Measurements from ENCODE around the gene FUT8. TPM values are rescaled to one million over a fixed set of nuclear protein-coding genes. Genes with fewer than 3 reads are reported as not detected.

Gene FUT8
- total RNA-seq, 2 donors from 2014 or later = 13.4 to 14.8 TPM

DNA sequence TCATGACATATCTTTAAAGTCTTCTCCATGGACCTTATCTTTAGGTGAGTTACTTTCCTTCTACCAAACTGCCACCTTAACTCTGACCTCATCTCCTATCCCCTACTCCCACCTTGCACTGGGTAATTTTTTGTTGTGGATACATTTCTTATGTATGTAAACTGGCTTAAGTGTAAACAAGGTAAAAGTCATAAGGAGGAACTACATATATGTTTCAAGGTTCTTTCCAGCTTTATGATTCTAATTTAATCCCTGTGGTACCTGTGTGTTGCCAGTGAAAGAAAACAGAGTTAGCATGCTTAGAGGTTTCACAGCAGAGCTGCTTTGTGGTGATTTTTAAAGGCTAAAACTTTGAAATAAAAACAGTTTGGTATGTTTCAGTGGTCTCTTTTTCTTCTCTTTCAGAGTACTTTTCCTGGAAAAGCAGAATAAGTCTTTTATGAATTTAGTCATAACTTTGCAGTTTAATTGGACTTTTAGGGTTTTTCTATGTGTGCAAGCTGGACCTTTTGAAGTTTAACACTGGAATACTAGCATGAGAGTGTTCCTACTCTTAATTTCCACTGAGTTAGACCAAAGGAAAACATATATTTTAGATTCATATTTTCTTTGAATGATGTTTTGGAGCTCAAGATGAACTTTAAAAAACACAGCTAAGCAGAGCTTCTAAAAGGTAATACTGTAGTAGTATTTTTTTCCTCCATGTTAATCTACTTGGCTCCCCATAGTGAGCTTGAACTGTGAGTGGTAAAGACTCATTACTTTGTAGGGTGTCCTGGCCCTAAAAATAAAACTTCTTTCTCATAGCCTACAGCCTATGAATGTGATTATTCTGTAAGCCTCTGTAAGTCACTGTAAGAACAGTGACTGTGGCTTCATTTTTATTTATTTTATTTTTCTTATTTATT is 105.4 kb downstream of the FUT8 start:
- DNase-seq = no peak
- no peak for ATAC-seq
- intact Hi-C loops (cut with DNase I) = no loop called here

DNA sequence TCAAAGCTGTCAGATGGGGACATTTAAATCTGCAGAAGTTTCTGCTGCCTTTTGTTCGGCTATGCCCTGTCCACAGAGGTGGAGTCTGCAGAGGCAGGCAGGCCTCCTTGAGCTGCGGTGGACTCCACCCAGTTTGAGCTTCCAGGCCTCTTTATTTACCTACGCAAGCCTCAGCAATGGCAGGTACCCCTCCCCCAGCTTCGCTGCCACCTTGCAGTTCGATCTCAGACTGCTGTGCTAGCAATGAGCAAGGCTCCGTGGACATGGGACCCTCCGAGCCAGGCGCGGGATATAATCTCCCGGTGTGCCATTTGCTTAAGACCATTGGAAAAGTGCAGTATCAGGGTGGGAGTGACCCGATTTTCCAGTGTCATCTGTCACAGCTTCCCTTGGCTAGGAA is 115.5 kb downstream of the FUT8 start:
- ATAC-seq (no peak), DNase-seq (no peak)
- intact Hi-C loops (cut with DNase I) = no loop called here

DNA sequence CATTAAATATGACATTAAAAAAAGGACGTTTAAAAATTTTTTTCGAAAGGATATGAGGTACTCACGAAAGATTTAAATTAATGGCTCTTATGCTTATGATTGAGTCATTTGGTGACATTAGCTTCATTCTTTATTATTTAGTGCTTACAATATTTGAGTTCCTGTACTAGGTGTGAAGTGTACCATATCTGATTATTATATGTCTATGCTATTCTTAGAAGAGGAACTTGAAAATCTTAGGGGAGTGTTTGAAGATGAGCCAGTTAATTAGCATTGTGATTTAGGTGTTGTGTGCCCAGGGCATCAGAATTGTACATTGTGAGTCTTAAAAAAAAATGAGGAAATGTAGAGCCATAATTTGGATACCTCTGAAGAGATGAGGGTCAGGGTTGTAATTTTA is 118.6 kb downstream of the FUT8 start:
- DNase-seq (no peak), ATAC-seq (no peak)
- intact Hi-C loops (cut with DNase I) = no loop called here

DNA sequence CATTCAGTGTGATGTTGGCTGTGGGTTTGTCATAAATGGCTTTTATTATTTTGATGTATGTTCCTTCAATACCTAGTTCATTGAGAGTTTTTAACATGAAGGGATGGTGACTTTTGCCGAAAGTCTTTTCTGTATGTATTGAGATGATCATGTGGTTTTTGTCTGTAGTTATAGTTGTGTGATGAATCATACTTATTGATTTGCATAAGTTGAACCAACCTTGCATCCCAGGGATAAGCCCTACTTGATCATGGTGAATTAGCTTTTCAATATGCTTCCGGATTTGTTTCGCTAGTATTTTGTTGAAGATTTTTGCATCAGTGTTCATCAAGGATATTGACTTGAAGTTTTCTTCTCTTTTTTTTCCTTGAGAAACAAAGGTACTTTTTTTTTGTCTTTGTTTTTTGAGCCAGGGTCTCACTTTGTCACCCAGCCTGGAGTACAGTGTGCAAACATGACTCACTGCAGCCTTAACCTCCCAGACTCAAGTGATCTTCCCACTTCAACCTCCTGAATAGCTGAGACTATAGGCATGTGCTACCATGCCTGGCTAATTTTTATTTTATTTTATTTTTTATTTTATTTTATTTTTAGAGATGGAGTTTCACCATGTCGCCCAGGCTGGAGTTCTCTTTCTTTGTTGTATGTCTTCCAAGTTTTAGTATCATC is 121.3 kb downstream of the FUT8 start:
- DNase-seq = no peak
- intact Hi-C loops (cut with DNase I) = no loop called here
- ATAC-seq = no peak

DNA sequence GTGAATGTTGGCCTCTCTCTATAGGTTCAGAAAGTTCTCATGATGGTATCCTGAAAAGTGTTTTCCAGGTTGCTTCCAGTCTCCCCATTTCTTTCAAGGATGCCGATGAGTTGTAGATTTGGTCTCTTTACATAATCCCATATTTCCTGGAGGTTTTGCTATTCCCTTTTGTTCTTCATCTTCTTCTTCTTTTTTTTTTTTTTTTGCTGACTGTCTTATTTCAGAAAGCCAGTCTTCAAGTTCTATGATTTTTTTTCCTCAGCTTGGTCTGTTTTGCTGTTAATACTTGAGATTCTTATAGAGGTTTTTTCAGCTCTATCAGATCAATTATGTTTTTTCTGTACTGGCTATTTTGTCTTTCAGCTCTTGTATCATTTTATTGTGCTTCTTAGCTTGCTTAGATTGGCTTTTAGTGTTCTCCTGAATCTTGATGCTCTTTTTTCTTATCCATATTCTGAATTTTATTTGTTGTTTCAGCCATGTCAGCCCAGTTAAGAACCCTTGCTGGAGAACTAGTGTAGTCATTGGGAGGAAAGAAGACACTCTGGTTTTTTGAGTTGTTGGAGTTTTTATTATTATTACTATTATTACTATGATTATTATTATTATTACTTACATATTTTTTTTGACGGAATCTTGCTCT is 124.4 kb downstream of the FUT8 start:
- no peak for ATAC-seq
- intact Hi-C loops (cut with DNase I) = no loop called here
- no peak for DNase-seq

DNA sequence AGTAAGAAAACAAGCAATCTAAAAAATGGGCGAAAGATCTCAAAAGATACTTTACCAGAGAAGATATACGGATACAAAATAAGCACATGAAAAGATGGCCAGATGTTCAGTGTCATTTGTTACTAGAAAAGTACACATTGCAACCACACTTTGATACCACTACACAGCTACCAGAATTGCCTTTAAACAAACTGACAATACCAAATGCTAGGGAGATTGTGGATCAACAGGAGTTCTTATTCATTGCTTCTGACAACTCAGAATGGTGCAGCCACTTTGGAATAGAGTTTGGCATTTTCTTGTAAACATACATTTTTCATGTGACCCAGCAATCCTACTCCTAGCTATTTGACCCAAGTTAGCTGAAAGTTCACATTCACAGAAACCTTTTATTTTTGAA is 136.3 kb downstream of the FUT8 start:
- ATAC-seq (no peak), DNase-seq (no peak)
- intact Hi-C loops (cut with DNase I) = no loop called here

DNA sequence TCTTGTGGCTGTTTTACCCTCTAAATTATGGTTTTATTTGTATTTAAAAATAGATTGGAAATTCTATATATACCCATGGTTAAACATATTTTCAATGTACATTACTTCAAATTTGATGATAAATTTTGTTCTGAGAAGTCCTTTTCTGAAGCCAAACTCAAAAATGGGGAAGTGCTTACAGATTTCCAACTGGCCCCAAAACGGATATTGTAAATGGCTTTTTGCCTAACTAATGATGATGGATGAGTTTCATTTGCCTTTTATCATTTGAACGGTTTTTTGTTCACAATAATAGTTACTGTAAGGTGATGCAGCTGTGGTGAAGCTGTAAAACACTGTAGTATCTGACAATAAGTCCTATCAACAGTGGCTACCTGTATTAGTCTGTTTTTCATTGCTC is 136.9 kb downstream of the FUT8 start:
- DNase-seq (no peak), ATAC-seq (no peak)
- intact Hi-C loops (cut with DNase I) = no loop called here

DNA sequence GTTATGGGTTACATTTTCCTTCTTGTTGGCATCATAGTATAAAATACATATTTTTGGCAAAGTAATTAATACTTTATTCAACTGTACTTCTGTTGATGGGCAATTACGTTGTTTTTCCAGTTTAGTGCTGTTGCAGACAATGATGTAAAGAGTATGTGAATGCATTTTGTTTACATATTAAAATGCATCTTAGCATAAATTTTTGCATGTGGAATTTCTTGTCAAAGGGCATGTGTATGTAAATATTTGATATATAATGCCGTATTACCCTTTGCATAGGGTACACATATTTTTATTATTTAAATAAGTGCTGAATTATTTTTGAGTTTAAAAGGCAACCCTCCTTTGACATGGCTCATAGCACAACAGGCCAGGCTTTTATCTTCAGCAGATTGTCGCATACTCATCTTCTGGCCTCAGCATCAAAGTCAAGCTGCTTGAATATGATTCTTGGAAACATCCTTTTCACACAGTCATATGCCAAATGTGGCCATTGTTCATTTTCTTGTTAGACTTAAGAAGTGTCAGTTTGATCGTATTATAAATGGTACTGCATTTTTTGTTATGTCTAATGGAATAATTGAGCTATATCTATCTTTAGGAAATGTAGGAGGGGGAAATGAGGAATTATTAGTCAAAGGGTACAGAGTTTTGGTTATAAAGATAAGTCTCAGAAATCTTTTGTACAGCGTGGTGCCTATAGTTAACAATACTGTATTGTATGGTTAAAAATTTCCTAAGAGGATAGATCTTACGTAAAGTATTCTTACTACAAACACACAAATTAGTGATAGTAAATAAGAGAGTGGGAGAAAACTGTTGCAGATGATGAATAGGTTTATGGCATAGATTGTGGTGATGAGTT is 138.5 kb downstream of the FUT8 start:
- intact Hi-C loops (cut with DNase I) = no loop called here
- ATAC-seq (no peak), DNase-seq (no peak)

DNA sequence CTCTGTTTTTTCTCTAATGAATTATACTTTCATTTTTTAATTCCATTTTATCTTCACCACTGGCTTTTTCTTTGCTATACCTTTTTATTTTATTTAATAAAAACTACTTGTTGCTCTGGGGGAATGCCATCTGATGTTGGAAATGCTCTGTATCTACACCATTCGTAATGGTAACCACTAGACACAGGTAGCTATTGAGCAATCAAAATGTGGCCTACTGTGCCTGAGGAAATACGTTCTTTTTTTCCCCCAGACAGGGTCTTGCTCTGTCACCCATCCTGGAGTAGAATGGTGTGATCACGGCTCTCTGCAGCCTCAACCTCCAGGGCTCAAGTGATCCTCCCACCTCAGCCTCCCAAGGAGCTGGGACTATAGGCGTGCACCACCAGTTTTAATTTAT is 140.2 kb downstream of the FUT8 start:
- DNase-seq = no peak
- intact Hi-C loops (cut with DNase I) = no loop called here
- no peak for ATAC-seq

DNA sequence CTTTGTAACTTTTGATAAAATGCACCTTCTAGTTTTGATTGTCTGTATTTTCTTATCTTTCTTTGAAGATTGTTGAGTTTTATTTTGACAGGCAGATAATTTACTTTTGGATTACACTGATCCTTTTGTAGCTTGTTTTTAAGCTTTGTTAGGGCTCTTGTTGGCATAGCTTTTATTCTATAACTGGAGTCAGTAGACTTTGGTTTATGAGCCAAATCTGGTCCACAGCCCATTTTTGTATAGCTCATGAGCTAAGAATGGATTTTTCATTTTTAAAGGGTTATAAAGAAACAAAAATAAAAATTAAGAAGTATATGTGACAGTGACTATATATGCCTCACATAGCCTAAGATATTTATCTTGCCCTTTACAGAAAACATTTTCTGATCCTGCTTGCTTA is 142.3 kb downstream of the FUT8 start:
- ATAC-seq = no peak
- intact Hi-C loops (cut with DNase I) = no loop called here
- DNase-seq = no peak

DNA sequence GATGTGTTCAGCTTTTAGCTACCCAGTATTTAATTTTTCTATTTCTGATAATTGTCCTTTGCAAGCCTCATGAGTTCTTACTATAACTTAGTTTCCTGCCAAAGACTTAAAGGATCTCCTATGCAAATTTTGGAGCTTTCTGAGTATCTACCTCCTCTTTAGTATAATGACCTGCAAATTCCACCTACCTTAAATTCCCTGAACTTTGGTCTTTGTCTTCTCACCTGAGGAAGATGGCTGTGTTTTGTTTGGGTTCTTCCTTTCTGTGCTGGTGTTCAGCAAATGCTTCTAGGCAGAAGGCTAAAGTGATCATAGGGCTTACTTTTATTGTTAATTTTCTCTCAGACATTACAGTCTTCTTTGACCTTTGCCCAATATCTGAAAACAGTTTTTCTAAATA is 142.8 kb downstream of the FUT8 start:
- DNase-seq (no peak), ATAC-seq (no peak)
- intact Hi-C loops (cut with DNase I) = no loop called here

DNA sequence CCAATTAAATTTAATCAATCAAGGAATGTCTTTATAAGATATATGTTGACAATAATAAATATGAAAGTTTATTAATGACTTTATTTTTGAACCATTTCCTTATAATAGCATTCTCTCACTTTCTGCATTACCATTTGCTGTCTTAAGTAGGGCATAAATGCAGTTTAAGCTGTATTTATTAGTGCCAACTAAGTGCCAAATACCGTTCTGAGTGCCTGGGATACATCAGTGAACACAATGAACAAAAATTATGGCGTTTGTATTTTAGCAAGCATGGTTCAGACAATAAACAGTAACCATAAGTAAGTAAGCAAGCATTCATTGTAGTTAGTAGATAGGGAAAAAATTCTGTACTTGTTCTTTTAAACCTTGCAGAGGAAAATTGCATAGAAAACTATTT is 145.8 kb downstream of the FUT8 start:
- no peak for DNase-seq
- intact Hi-C loops (cut with DNase I) = no loop called here

DNA sequence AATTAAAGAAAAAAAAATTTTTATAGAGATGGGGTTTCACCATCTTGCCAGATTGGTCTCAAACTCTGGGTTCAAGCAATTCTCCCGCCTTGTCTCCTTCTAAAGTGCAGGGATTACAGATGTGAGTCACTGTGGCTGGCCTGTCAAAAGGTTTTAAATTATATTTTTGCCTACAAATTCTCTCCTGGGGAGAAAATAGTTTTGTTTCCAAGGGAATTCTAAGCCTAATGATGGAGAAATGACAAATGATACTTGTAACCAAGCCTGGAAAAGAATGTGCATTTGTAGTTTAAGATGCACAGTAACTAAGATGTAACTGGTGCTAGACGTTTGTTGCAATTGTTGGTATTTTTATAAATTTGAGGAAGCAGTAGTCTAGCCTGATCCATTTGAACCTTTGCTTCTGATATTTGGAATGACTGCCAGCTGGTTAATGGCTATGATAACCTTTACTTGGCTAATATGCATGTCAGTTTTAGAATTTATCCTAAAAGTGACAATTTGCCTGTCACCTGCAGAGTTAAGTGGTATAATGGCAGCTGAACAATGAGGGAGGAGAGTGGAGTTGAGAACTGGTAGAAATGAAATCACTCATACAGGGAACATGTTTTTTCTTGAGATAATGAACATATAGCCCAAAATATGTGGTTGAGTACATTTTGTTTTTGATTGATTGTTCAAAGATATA is 148.0 kb downstream of the FUT8 start:
- no peak for DNase-seq
- no peak for ATAC-seq
- intact Hi-C loops (cut with DNase I) = no loop called here

More for the DNA sequence above, 145.8 kb downstream of the FUT8 start:
- ATAC-seq = peak in 1 of 2 donors; percentile 68

DNA sequence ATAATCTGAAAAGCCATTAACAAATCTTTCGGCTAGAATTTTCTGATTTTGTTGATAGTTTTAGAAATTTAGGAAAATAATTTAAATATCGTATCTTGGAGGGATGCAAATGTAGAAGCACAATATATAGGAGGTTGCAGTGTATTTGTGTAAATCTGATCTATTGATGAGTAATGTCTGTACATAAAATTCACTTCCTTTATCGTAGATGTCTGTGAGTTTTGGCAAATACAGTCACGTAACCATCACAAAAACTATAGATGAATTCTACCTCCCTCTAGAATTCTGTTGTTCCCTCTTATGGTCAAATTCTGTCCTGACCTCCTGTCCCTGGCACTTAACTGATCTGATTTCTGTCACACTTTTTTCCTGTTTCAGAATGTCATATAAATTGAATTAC is 151.8 kb downstream of the FUT8 start:
- intact Hi-C loops (cut with DNase I) = no loop called here
- ATAC-seq = no peak

DNA sequence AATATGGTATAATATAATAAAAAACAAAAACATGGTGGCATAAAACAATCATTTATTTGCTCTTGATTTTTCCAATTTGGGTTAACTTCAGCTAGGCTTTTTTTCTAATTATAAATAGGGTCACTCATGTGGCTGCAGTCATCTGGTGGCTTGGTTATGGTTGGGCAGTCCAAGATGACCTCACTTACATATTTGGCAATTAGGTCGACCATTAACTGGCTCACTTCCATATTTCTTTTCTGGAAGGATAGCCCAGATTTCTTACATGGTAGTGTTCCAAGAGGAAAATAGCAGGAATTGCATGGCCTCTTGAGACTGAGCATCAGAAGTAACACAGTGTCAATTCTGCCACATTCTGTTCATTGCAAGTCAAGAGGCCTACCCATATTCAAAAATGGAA is 153.4 kb downstream of the FUT8 start:
- DNase-seq (no peak), ATAC-seq (no peak)
- intact Hi-C loops (cut with DNase I) = no loop called here

More for the DNA sequence above, 151.8 kb downstream of the FUT8 start:
- no peak for DNase-seq

DNA sequence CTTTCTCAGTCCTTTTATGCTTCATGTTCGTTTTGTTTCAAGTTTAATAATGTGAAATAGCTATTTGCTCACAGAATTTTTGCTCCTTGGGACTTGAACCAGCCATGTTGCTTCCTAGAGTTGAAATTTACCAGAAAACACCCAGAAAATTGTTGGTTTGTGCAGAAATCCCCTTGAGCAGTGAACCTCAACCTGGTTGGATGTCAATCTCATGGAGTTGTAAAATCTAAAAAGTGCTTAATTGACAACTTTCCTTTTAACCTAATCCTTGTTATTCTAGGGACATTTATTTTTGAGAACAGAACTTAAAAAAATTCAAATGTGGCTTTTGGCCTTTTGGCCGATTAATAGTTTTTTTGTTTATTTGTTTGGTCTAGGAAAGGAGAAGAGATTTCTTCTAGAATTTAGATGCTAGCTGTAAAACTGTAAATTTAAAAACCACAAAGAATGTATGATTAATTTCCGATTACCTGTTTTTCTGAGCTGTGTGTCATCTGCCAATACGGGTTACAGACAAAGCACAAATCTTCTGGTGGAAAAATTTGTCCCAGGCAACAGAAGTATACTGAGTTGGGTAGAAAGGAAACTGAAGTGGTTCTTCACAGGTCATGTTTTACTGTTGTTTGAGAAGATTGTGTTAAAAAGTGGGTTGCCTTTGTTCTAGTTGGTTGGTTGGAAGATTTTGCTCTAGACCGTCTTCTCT is 154.4 kb downstream of the FUT8 start:
- ATAC-seq (no peak), DNase-seq (no peak)
- intact Hi-C loops (cut with DNase I) = no loop called here

DNA sequence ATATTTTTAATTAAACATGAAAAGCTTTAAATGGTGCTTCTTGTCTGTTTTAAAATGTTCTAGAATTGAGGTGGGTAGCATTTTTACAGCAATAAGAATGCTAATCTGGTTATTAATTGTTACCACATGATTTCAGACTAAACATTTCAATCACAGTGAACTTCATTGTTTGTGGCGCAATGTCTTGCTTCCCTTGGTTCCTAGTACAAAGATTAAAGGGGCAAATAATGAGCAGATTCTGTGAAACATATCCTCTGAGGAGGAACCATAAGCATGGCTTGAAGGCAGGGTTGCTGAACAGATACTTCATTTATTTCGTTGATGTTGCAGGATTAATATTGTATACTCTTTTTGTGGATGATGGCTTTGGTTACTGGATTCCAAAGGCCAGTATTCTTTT is 162.1 kb downstream of the FUT8 start:
- intact Hi-C loops (cut with DNase I) = no loop called here
- ATAC-seq (no peak), DNase-seq (no peak)

DNA sequence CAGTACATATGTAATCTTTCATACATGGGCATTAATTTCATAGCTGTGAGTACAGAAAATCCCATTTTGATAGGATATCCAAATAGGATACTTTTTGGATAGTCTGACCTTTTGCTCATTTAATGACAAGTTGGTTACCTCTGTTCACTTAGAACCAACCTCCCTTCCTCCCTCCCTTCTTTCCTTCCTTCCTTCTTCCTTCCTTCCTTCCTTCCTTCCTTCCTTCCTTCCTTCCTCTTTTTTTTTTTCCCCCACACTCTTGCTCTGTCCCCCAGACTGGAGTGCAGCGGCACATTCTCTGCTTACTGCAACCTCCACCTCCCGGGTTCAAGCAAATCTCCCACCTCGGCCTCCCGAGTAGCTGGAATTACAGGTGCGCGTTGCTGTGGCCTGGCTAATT is 162.9 kb downstream of the FUT8 start:
- ATAC-seq = no peak
- intact Hi-C loops (cut with DNase I) = no loop called here

More for the DNA sequence above, 162.9 kb downstream of the FUT8 start:
- DNase-seq = no peak

Measured in left cardiac atrium (tissue), 4 donors.